ENCODE measurements around the gene TMEM163.

Gene TMEM163

GRCh38 chr2:134564549-134564948 is 154.3 kb downstream of the TMEM163 start:
- TF ChIP-seq YY1 (IDR thresholded peaks at IDR 0.05; ENCODE audit: low read depth) (no peak), MAX (IDR thresholded peaks at IDR 0.05) (no peak), EP300 (IDR thresholded peaks at IDR 0.05; ENCODE audit: borderline replicate concordance) (no peak), TAF1 (IDR thresholded peaks at IDR 0.05; ENCODE audit: low read depth) (no peak), TCF12 (IDR thresholded peaks at IDR 0.05; ENCODE audit: low read depth) (no peak), USF1 (IDR thresholded peaks at IDR 0.05) (no peak), EGR1 (IDR thresholded peaks at IDR 0.05) (no peak), NFIC (IDR thresholded peaks at IDR 0.05) (no peak)

DNA sequence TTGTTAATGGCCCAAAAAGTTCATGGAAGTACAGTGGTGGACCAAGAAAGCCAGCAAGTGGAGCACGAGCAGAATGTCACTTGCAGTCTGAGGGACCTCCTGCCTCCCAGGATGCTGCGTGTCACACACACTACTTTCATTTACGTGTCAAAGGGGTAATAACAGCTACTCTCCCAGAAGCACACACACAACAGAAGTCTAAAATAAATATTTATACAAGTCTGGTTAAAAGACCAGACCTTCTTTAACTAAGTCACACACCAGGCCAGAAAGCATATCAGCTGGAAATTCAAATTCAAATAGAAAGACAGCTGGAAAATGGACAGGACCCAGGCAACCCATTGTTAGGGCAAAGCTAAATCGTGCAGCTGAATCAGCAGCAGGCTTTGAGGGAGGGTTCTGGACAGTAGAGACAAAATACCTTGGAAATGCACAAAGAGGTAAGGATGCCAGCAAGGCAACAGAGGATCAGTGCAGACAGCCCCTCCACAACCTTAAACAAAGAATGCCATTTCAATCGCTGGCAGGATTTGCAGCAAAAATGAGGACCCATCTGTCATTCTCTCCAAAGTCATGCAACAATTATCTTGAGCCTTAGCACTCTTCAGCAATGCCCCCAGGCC is 160.5 kb downstream of the TMEM163 start:
- TF ChIP-seq YY1 (IDR thresholded peaks at IDR 0.05; ENCODE audit: low read depth) (no peak), NFIC (IDR thresholded peaks at IDR 0.05) (no peak), EP300 (IDR thresholded peaks at IDR 0.05; ENCODE audit: borderline replicate concordance) (no peak), RAD21 (IDR thresholded peaks at IDR 0.05; ENCODE audit: low read depth) (no peak), MAX (IDR thresholded peaks at IDR 0.05) (no peak), TEAD4 (IDR thresholded peaks at IDR 0.05) (no peak), REST (IDR thresholded peaks at IDR 0.05; ENCODE audit: low read depth) (no peak), FOXM1 (IDR thresholded peaks at IDR 0.05; ENCODE audit: borderline replicate concordance, low read depth) (no peak), EGR1 (IDR thresholded peaks at IDR 0.05) (no peak), CREB1 (IDR thresholded peaks at IDR 0.05; ENCODE audit: low read depth) (no peak)

- no peak for TF ChIP-seq YY1 (IDR thresholded peaks at IDR 0.05; ENCODE audit: low read depth)
- TF ChIP-seq REST (IDR thresholded peaks at IDR 0.05; ENCODE audit: low read depth), result no peak
- TF ChIP-seq EGR1 (IDR thresholded peaks at IDR 0.05), result no peak
- TF ChIP-seq CREB1 (IDR thresholded peaks at IDR 0.05; ENCODE audit: low read depth), result no peak
- no peak for TF ChIP-seq ZBTB7A (IDR thresholded peaks at IDR 0.05; ENCODE audit: low read depth)
- no peak for TF ChIP-seq CEBPB (IDR thresholded peaks at IDR 0.05)
- TF ChIP-seq EP300 (IDR thresholded peaks at IDR 0.05; ENCODE audit: borderline replicate concordance), result no peak
- TF ChIP-seq RAD21 (IDR thresholded peaks at IDR 0.05; ENCODE audit: low read depth), result no peak
- TF ChIP-seq FOXM1 (IDR thresholded peaks at IDR 0.05; ENCODE audit: borderline replicate concordance, low read depth), result no peak
- TF ChIP-seq TAF1 (IDR thresholded peaks at IDR 0.05; ENCODE audit: low read depth), result no peak
- no peak for TF ChIP-seq TCF12 (IDR thresholded peaks at IDR 0.05; ENCODE audit: low read depth)
- TF ChIP-seq NFIC (IDR thresholded peaks at IDR 0.05), result no peak
- no peak for TF ChIP-seq TEAD4 (IDR thresholded peaks at IDR 0.05)
- no peak for TF ChIP-seq USF1 (IDR thresholded peaks at IDR 0.05)
- TF ChIP-seq MAX (IDR thresholded peaks at IDR 0.05), result no peak
Measured at GRCh38 chr2:134555411-134555810, 163.4 kb downstream of the TMEM163 start.

GRCh38 chr2:134553657-134554056 is 165.1 kb downstream of the TMEM163 start:
- TF ChIP-seq USF1 (IDR thresholded peaks at IDR 0.05) (no peak), CEBPB (IDR thresholded peaks at IDR 0.05) (no peak), EGR1 (IDR thresholded peaks at IDR 0.05) (no peak), ZBTB7A (IDR thresholded peaks at IDR 0.05; ENCODE audit: low read depth) (no peak)

DNA sequence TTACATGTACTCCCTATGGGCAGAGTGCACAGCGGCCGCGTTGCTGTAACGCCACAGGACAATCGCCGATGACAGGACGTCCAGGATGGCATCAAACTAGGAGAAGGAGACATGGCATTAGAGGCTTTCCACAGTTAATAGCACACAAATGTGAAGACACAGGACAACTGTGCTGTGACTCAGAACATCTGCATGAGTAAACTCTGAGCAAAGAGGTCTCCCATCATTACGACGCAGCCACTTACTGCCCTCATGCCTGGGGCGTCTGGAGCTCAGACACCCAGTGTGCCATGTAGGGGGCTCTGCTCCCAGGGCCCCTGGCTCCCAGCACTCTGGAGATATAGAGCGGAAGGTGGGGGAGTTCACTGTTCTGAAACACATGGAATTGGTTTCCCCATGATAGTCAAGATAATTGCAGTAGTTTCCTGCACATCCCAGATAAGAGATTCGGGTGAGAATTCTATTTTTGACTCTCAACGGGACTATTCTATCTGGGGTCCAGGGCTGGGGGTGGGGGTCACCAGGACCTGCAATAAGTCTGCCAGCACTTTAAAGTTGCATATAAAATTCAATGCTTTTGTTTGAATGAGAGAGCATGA is 168.1 kb downstream of the TMEM163 start:
- no peak for TF ChIP-seq YY1 (IDR thresholded peaks at IDR 0.05; ENCODE audit: low read depth)
- TF ChIP-seq TAF1 (IDR thresholded peaks at IDR 0.05; ENCODE audit: low read depth), result no peak
- TF ChIP-seq USF1 (IDR thresholded peaks at IDR 0.05), result no peak
- no peak for TF ChIP-seq CREB1 (IDR thresholded peaks at IDR 0.05; ENCODE audit: low read depth)
- no peak for TF ChIP-seq ZBTB7A (IDR thresholded peaks at IDR 0.05; ENCODE audit: low read depth)
- TF ChIP-seq FOXM1 (IDR thresholded peaks at IDR 0.05; ENCODE audit: borderline replicate concordance, low read depth), result no peak
- TF ChIP-seq TCF12 (IDR thresholded peaks at IDR 0.05; ENCODE audit: low read depth), result no peak
- TF ChIP-seq RAD21 (IDR thresholded peaks at IDR 0.05; ENCODE audit: low read depth), result no peak
- no peak for TF ChIP-seq EP300 (IDR thresholded peaks at IDR 0.05; ENCODE audit: borderline replicate concordance)
- TF ChIP-seq NFIC (IDR thresholded peaks at IDR 0.05), result no peak
- no peak for TF ChIP-seq EGR1 (IDR thresholded peaks at IDR 0.05)
- TF ChIP-seq MAX (IDR thresholded peaks at IDR 0.05), result no peak
- TF ChIP-seq TEAD4 (IDR thresholded peaks at IDR 0.05), result no peak
- no peak for TF ChIP-seq REST (IDR thresholded peaks at IDR 0.05; ENCODE audit: low read depth)
- TF ChIP-seq CEBPB (IDR thresholded peaks at IDR 0.05), result no peak
